DND-41 (cell line): Measurements from ENCODE around the gene KRT78.

Experiments
- ATAC-seq: fragments of 200-7000 bp; cut with Tn5 transposase; 3 replicates; pipeline ENCODE4 v1.9.1; 2021; ENCODE audit warnings: low read depth; ENCODE audit not compliant: insufficient read depth
- DNase-seq: peaks from one replicate; pipeline ENCODE4 v3.0.0-alpha.2; 2020
- H2AFZ ChIP-seq: 2 replicates; pipeline ENCODE4 v1.6.0; 2012; ENCODE audit warnings: low read depth, low read length
- H3K27ac ChIP-seq: 2 replicates; pipeline ENCODE4 v1.5.1; 2012; ENCODE audit warnings: low read length, inconsistent platforms
- H3K27me3 ChIP-seq: fragments of 200-600 bp; sonication (generic); 2 replicates; pipeline ENCODE4 v1.6.0; 2012; ENCODE audit warnings: low read length, mild to moderate bottlenecking, inconsistent platforms; ENCODE audit not compliant: insufficient read depth, poor library complexity
- H3K36me3 ChIP-seq: 2 replicates; pipeline ENCODE4 v1.5.1; 2012; ENCODE audit warnings: low read length, inconsistent platforms; ENCODE audit not compliant: insufficient read depth
- H3K4me1 ChIP-seq: 2 replicates; pipeline ENCODE4 v1.5.1; 2012; ENCODE audit warnings: mild to moderate bottlenecking, low read length; ENCODE audit not compliant: insufficient read depth
- H3K4me2 ChIP-seq: 2 replicates; pipeline ENCODE4 v1.6.0; 2012; ENCODE audit warnings: mild to moderate bottlenecking, moderate library complexity, low read length, inconsistent platforms; ENCODE audit not compliant: insufficient read depth
- H3K4me3 ChIP-seq, 2 experiments: fragments of 200-600 bp in 1 of 2; shearing (Covaris generic) in 1 of 2; 2 replicates each; pipeline ENCODE4 v1.5.1; 2012 to 2016; ENCODE audit warnings: inconsistent platforms in 2 of 2, low read length in 2 of 2, mild to moderate bottlenecking in 2 of 2, low read depth in 1 of 2, moderate library complexity in 1 of 2
- H3K79me2 ChIP-seq: 2 replicates; pipeline ENCODE4 v1.6.0; 2012; ENCODE audit warnings: low read length, inconsistent platforms; ENCODE audit not compliant: insufficient read depth
- H3K9ac ChIP-seq: 2 replicates; pipeline ENCODE4 v1.6.0; 2012; ENCODE audit warnings: low read depth, mild to moderate bottlenecking, inconsistent platforms, low read length, moderate library complexity
- H3K9me3 ChIP-seq: 2 replicates; pipeline ENCODE4 v1.5.1; 2012; ENCODE audit warnings: low read length, moderate library complexity, mild to moderate bottlenecking, inconsistent platforms; ENCODE audit not compliant: insufficient read depth, severe bottlenecking
- H4K20me1 ChIP-seq: 2 replicates; pipeline ENCODE4 v1.6.0; 2012; ENCODE audit warnings: low read length; ENCODE audit not compliant: insufficient read depth
- EZH2 ChIP-seq: IDR thresholded peaks from 3 replicates; pipeline ENCODE4 v1.6.1; 2012; ENCODE audit warnings: borderline replicate concordance, low read depth, mild to moderate bottlenecking, moderate library complexity, low read length, inconsistent platforms; ENCODE audit not compliant: severe bottlenecking
- TF ChIP-seq, protein P1 (sequence below): IDR thresholded peaks from 2 replicates; pipeline ENCODE4 v1.5.1; 2012; ENCODE audit warnings: borderline replicate concordance, low read length, moderate library complexity, mild to moderate bottlenecking; ENCODE audit not compliant: poor library complexity, severe bottlenecking; ENCODE audit errors: extremely low read depth

KRT78 gene

DNA sequence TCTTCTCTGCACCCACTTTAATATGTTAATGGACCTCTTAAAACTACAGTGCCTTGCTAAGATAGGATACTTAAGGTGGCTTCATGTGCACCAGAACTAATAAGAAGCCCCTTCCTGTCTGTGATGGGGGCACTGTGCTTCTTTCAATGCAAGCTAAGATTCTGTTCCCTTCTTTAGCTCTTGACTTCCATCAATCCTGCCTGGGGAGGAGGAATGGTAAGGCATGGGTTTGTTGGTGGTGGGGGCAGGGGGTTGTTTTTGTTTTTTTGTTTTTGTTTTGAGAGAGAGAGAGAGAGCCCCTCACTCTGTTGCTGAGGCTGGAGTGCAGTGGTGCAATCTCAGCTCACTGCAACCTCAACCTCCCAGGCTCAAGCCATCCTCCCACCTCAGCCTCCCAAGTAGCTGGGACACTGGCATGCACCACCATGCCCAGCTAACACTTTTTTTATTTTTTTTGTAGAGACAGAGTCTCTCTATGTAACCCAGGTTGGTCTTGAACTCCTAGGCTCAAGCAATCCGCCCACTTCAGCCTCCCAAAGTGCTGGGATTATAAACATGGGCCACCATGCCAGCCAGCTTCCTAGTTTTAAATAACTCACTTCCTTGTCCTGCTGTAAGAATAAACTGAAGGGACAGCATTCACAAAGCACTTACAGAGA is 48.4 kb downstream of the KRT78 start:
- Histone ChIP-seq H3K4me2 (no peak overlapping the region), H2AFZ (no peak overlapping the region), H3K4me1 (no peaks in the 10 kb centered on the region), H3K79me2 (no peaks in the 10 kb centered on the region), H3K27ac (no peak overlapping the region), H4K20me1 (0 out of 2 replicates have a peak, but pooled peaks cover 2% of the 10 kb centered on the region), H3K27me3 (no peaks in the 10 kb centered on the region), H3K36me3 (no peaks in the 10 kb centered on the region), H3K4me3 (no peak overlapping the region), H3K9me3 (no peaks in the 10 kb centered on the region), H3K9ac (no peak overlapping the region)
- no peak for TF ChIP-seq EZH2
- TF ChIP-seq, protein P1, sequence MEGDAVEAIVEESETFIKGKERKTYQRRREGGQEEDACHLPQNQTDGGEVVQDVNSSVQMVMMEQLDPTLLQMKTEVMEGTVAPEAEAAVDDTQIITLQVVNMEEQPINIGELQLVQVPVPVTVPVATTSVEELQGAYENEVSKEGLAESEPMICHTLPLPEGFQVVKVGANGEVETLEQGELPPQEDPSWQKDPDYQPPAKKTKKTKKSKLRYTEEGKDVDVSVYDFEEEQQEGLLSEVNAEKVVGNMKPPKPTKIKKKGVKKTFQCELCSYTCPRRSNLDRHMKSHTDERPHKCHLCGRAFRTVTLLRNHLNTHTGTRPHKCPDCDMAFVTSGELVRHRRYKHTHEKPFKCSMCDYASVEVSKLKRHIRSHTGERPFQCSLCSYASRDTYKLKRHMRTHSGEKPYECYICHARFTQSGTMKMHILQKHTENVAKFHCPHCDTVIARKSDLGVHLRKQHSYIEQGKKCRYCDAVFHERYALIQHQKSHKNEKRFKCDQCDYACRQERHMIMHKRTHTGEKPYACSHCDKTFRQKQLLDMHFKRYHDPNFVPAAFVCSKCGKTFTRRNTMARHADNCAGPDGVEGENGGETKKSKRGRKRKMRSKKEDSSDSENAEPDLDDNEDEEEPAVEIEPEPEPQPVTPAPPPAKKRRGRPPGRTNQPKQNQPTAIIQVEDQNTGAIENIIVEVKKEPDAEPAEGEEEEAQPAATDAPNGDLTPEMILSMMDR, result no peak
- ATAC-seq, result no peak
- no peak for DNase-seq

DNA sequence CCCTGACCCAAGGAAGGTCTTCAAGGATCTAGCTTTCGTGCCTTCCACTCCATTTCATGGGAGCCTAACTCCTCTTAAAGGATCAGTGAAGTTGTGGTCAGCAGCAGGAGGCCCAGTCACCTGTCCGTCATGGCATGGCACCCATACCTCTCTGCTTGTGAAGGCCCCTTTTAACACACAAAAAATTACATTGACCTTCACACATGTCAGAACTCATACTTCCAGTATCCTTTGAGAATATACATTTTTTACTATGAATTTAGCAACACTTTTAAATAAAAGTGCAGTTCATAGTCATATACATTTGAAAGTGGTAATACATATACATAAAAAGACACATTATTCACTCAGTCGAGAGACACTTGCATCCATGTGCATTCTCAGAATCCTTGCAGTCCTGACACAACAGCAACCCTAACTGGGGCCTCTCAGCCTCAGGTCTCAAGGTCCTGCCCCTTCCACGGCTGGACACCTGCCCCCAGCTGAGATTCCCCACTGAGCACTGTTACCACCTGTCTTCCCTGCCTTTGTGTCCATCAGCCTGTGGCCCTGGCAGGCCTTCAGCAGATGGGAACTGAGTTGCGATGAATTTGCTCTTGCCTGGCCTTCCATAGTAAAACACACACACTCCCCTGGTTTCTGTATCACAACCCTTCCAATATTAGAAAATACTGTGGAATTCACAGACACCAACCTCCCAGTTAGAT is 49.1 kb downstream of the KRT78 start:
- Histone ChIP-seq H3K4me2 (no peak overlapping the region), H3K9me3 (no peaks in the 10 kb centered on the region), H2AFZ (no peak overlapping the region), H3K36me3 (no peaks in the 10 kb centered on the region), H3K27ac (no peak overlapping the region), H3K79me2 (no peaks in the 10 kb centered on the region), H4K20me1 (0 out of 2 replicates have a peak, but pooled peaks cover 2% of the 10 kb centered on the region), H3K4me1 (no peaks in the 10 kb centered on the region), H3K27me3 (no peaks in the 10 kb centered on the region), H3K9ac (no peak overlapping the region), H3K4me3 (no peak overlapping the region)
- DNase-seq (no peak), ATAC-seq (no peak)
- TF ChIP-seq, protein P1, result no peak
- TF ChIP-seq EZH2, result no peak

DNA sequence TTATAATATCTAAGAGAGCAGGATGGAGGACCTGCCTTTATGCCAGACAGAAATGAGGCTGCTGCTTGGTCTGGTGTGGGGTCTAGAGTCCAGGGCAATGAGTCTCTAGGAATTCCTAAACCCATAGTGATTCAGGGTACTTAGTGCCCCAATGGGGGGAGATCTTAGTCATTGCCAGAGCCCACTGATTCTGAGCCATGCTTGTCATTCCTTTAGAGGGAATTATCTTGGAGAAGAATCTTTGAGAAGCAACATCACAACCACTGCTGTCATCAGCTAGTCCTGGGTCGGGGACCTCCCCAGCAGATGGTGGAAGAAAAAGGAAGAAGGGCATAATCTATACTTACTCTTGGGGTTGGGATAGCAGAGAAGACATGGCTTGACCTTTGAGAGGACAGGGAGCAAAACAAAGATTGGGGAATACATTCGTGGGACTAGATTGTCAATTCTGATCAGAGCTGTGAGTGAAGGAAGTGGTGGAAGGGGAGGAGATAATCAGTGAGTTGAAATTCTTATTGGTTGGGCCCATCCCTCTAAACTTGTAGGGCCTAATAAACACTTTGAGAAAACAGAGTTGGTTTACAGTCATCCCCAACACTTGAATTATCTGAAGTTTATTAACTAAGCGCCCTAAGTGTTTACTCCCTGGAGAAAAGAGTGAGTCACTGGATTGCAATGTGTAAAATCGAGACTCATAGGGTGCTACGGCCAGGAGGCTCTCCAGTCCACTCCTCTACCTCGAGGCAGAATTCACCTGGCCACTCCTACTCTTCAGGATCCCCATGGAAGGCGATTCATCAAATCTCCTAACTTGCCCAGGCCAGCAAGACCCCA is 49.9 kb downstream of the KRT78 start:
- no peak overlapping the region for H3K9ac ChIP-seq
- H3K27me3 ChIP-seq, result no peaks in the 10 kb centered on the region
- TF ChIP-seq, protein P1, result no peak
- no peak for TF ChIP-seq EZH2
- no peak overlapping the region for H3K4me3 ChIP-seq
- H4K20me1 ChIP-seq, result 0 out of 2 replicates have a peak, but pooled peaks cover 2% of the 10 kb centered on the region
- H3K36me3 ChIP-seq, result no peaks in the 10 kb centered on the region
- H3K4me2 ChIP-seq, result no peak overlapping the region
- ATAC-seq (no peak), DNase-seq (no peak)
- no peaks in the 10 kb centered on the region for H3K9me3 ChIP-seq
- no peaks in the 10 kb centered on the region for H3K4me1 ChIP-seq
- no peak overlapping the region for H2AFZ ChIP-seq
- H3K79me2 ChIP-seq, result no peaks in the 10 kb centered on the region
- H3K27ac ChIP-seq, result no peak overlapping the region
